Effector memory CD4-positive, alpha-beta T cell (primary cell): ENCODE data around the gene DPPA2.

Source experiments
- DNase-seq, 3 donors: peaks; one replicate each; pipeline ENCODE4 v3.0.0-alpha.2; 2020
- H3K27ac ChIP-seq: 2 replicates; pipeline ENCODE4 v1.7.0; 2013; ENCODE audit warnings: mild to moderate bottlenecking, low read length, moderate library complexity; ENCODE audit not compliant: insufficient read depth, poor library complexity, severe bottlenecking
- H3K27me3 ChIP-seq: replicated peaks from 2 replicates; pipeline ENCODE4 v1.7.0; 2013; ENCODE audit warnings: mild to moderate bottlenecking, low read length; ENCODE audit not compliant: insufficient read depth, control insufficient read depth, poor library complexity, severe bottlenecking
- H3K36me3 ChIP-seq: 2 replicates; pipeline ENCODE4 v1.7.0; 2013; ENCODE audit warnings: mild to moderate bottlenecking, low read length, moderate library complexity; ENCODE audit not compliant: control insufficient read depth, insufficient read depth
- H3K4me1 ChIP-seq: 2 replicates; pipeline ENCODE4 v1.7.0; 2013; ENCODE audit warnings: low read length, mild to moderate bottlenecking; ENCODE audit not compliant: control insufficient read depth, insufficient read depth, poor library complexity, severe bottlenecking
- H3K4me3 ChIP-seq: 2 replicates; pipeline ENCODE4 v1.7.0; 2013; ENCODE audit warnings: low read length, low read depth, mild to moderate bottlenecking; ENCODE audit not compliant: insufficient read depth, poor library complexity, severe bottlenecking
- H3K9me3 ChIP-seq: 2 replicates; pipeline ENCODE4 v1.7.0; 2013; ENCODE audit warnings: mild to moderate bottlenecking, low read length, moderate library complexity; ENCODE audit not compliant: control insufficient read depth

The DPPA2 gene

GRCh38 chr3:109328202-109328601 lies 11.9 kb upstream of the DPPA2 start:
- H3K4me3 ChIP-seq: no peak overlapping the region

GRCh38 chr3:109325657-109326056 lies 9.3 kb upstream of the DPPA2 start:
- H3K4me3 ChIP-seq: no peak overlapping the region
- no peaks in the 10 kb centered on the region for H3K4me1 ChIP-seq
- DNase-seq: no peak
- no peaks in the 10 kb centered on the region for H3K36me3 ChIP-seq
- no peaks in the 10 kb centered on the region for H3K27me3 ChIP-seq
- H3K9me3 ChIP-seq: no peaks in the 10 kb centered on the region
- H3K27ac ChIP-seq: no peak overlapping the region

More at GRCh38 chr3:109328202-109328601, 11.9 kb upstream of the DPPA2 start:
- no peaks in the 10 kb centered on the region for H3K36me3 ChIP-seq
- no peak overlapping the region for H3K27ac ChIP-seq
- H3K9me3 ChIP-seq: no peaks in the 10 kb centered on the region
- H3K4me1 ChIP-seq: no peaks in the 10 kb centered on the region
- no peaks in the 10 kb centered on the region for H3K27me3 ChIP-seq
- no peak for DNase-seq

- Histone ChIP-seq H3K9me3 (no peaks in the 10 kb centered on the region), H3K27ac (no peak overlapping the region), H3K4me1 (no peaks in the 10 kb centered on the region), H3K27me3 (no peaks in the 10 kb centered on the region), H3K36me3 (no peaks in the 10 kb centered on the region), H3K4me3 (no peak overlapping the region)
- DNase-seq: no peak
Measured at GRCh38 chr3:109325109-109325508, 8.8 kb upstream of the DPPA2 start.

- H3K4me3 ChIP-seq: no peak overlapping the region
- H3K9me3 ChIP-seq: no peaks in the 10 kb centered on the region
- H3K36me3 ChIP-seq: no peaks in the 10 kb centered on the region
- DNase-seq: no peak
- no peak overlapping the region for H3K27ac ChIP-seq
- no peaks in the 10 kb centered on the region for H3K4me1 ChIP-seq
- no peaks in the 10 kb centered on the region for H3K27me3 ChIP-seq
Measured at GRCh38 chr3:109313061-109313460, 3.3 kb downstream of the DPPA2 start.

- Histone ChIP-seq H3K4me1 (no peaks in the 10 kb centered on the region), H3K36me3 (no peaks in the 10 kb centered on the region), H3K9me3 (no peaks in the 10 kb centered on the region), H3K27me3 (no peaks in the 10 kb centered on the region), H3K27ac (no peak overlapping the region), H3K4me3 (no peak overlapping the region)
- no peak for DNase-seq
Measured at GRCh38 chr3:109297496-109297895, 18.8 kb downstream of the DPPA2 start.

GRCh38 chr3:109284071-109284470 lies 32.2 kb downstream of the DPPA2 start:
- Histone ChIP-seq H3K36me3 (no peaks in the 10 kb centered on the region), H3K27me3 (no peaks in the 10 kb centered on the region), H3K27ac (no peak overlapping the region), H3K4me1 (no peaks in the 10 kb centered on the region), H3K9me3 (no peaks in the 10 kb centered on the region), H3K4me3 (no peak overlapping the region)
- no peak for DNase-seq

GRCh38 chr3:109278546-109278945 lies 37.8 kb downstream of the DPPA2 start:
- no peaks in the 10 kb centered on the region for H3K9me3 ChIP-seq
- no peak for DNase-seq
- no peaks in the 10 kb centered on the region for H3K36me3 ChIP-seq
- no peaks in the 10 kb centered on the region for H3K4me1 ChIP-seq
- no peak overlapping the region for H3K27ac ChIP-seq
- H3K27me3 ChIP-seq: no peaks in the 10 kb centered on the region
- H3K4me3 ChIP-seq: no peak overlapping the region

- Histone ChIP-seq H3K9me3 (no peaks in the 10 kb centered on the region), H3K4me3 (no peak overlapping the region), H3K36me3 (no peaks in the 10 kb centered on the region), H3K4me1 (no peaks in the 10 kb centered on the region), H3K27ac (no peak overlapping the region), H3K27me3 (no peaks in the 10 kb centered on the region)
- DNase-seq: no peak
Measured at GRCh38 chr3:109278141-109278540, 38.2 kb downstream of the DPPA2 start.

GRCh38 chr3:109275702-109276293 lies 40.5 kb downstream of the DPPA2 start:
- Histone ChIP-seq H3K9me3 (no peaks in the 10 kb centered on the region), H3K27me3 (no peaks in the 10 kb centered on the region), H3K4me3 (no peak overlapping the region), H3K27ac (no peak overlapping the region), H3K36me3 (no peaks in the 10 kb centered on the region), H3K4me1 (no peaks in the 10 kb centered on the region)
- DNase-seq: no peak

GRCh38 chr3:109270779-109271178 lies 45.5 kb downstream of the DPPA2 start:
- Histone ChIP-seq H3K4me1 (no peaks in the 10 kb centered on the region), H3K27ac (no peak overlapping the region), H3K4me3 (no peak overlapping the region), H3K36me3 (no peaks in the 10 kb centered on the region), H3K9me3 (no peaks in the 10 kb centered on the region), H3K27me3 (no peaks in the 10 kb centered on the region)
- DNase-seq: no peak
